Neutrophil (primary cell): ENCODE results near the gene PHACTR4.

Experiments
- H3K27ac ChIP-seq: fragments of 200-600 bp; sonication (generic); 2 replicates; pipeline ENCODE4 v1.5.1; 2016; ENCODE audit warnings: mild to moderate bottlenecking, moderate library complexity
- H3K27me3 ChIP-seq: fragments of 200-600 bp; sonication (generic); 2 replicates; pipeline ENCODE4 v1.6.0; 2016; ENCODE audit warnings: mild to moderate bottlenecking
- H3K36me3 ChIP-seq: fragments of 200-600 bp; sonication (generic); 2 replicates; pipeline ENCODE4 v1.5.1; 2017
- H3K4me1 ChIP-seq, 2 experiments: fragments of 200-600 bp in 1 of 2; sonication (generic) in 1 of 2; 1 replicate in 1 of 2; 2 replicates in 1 of 2; pipeline versions ENCODE4 v1.5.1 to v1.6.1; 2013 to 2016; ENCODE audit warnings: low read depth in 1 of 2, low read length in 1 of 2, mild to moderate bottlenecking in 1 of 2, moderate library complexity in 1 of 2; ENCODE audit not compliant: control insufficient read depth in 1 of 2, insufficient read depth in 1 of 2
- H3K4me3 ChIP-seq, 2 experiments: fragments of 200-600 bp in 1 of 2; sonication (generic) in 1 of 2; 1 replicate in 1 of 2; 2 replicates in 1 of 2; pipeline ENCODE4 v1.5.1; 2013 to 2016; ENCODE audit warnings: low read depth in 1 of 2, low read length in 1 of 2, mild to moderate bottlenecking in 1 of 2, moderate library complexity in 1 of 2
- H3K9me3 ChIP-seq: fragments of 200-600 bp; sonication (generic); 2 replicates; pipeline ENCODE4 v1.5.1; 2016
- CTCF ChIP-seq: fragments of 200-600 bp; sonication (generic); IDR thresholded peaks from 2 replicates; pipeline ENCODE4 v1.5.1; 2016; ENCODE audit warnings: antibody characterized with exemption

PHACTR4 gene

DNA sequence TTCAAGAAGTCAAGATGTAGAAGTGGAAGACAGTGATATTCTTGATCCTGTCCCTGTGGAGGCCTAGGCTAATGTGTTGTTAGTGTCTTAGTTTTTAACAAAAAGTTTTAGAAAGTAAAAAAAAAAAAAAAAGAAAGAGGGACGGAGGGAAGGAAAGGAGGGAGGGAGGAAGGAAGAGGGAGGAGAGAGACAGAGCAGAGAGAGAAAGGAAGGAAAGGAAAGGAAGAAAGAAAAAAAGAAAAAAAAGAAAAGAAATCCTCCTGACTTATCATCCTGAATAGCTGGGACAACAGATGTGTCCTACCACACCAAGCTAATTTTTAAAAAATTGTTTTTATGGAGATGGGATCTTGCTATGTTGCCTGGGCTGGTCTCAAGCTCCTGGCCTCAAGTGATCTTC, 24.6 kb downstream of the PHACTR4 start:
- Histone ChIP-seq H3K4me3 (no peak overlapping the region), H3K27me3 (no peaks in the 10 kb centered on the region), H3K9me3 (no peaks in the 10 kb centered on the region), H3K27ac (no peak overlapping the region), H3K36me3 (peaks cover 8% of the 10 kb centered on the region), H3K4me1 (no peaks in the 10 kb centered on the region)
- no peak for TF ChIP-seq CTCF

DNA sequence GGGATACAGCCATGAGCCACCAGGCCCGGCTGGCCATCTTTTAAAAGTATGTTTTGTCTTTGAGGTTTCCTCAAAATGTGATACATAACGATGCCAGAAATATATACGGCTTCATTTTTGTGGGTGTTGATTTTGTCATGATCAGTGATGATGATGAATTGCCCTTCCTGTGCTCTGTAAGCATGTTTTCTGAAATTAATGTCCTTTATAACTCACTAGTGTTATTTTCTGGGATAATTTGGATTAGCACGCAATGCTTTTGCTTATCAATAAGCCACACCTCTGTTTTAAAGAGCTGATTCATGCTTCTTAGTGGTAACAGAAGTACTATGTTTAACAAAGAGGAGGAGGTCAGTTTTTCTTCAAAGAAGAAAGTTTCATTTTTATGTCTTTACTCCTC, 25.6 kb downstream of the PHACTR4 start:
- no peak for TF ChIP-seq CTCF
- no peaks in the 10 kb centered on the region for H3K9me3 ChIP-seq
- peaks cover 8% of the 10 kb centered on the region for H3K36me3 ChIP-seq
- H3K4me3 ChIP-seq = no peak overlapping the region
- H3K4me1 ChIP-seq = no peaks in the 10 kb centered on the region
- H3K27me3 ChIP-seq = no peaks in the 10 kb centered on the region
- H3K27ac ChIP-seq = no peak overlapping the region

DNA sequence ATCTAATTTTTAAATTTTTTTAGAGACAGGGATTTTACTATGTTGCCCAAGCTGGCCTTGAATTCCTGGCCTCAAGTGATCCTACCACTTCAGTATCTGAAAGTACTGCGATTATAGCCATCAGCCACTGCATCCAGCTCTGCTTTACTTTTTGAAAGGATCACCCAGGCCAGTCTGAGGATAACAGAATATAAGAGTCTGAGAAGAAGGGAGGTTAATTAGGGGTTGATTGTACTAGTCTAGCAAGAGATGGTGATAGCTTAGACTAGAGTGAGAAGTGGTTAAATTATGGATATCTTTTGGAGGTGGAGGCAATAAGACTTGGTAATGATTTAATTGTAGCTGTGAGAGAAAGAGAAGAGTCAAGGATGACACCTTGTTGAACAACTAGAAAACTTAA, 32.2 kb downstream of the PHACTR4 start:
- TF ChIP-seq CTCF = no peak
- Histone ChIP-seq H3K4me3 (no peak overlapping the region), H3K9me3 (no peaks in the 10 kb centered on the region), H3K4me1 (no peaks in the 10 kb centered on the region), H3K27me3 (no peaks in the 10 kb centered on the region), H3K36me3 (peaks cover 8% of the 10 kb centered on the region), H3K27ac (no peak overlapping the region)

GRCh38 chr1:28409090-28409489, 39.5 kb downstream of the PHACTR4 start:
- Histone ChIP-seq H3K36me3 (no peaks in the 10 kb centered on the region), H3K4me1 (no peaks in the 10 kb centered on the region), H3K27me3 (no peaks in the 10 kb centered on the region), H3K9me3 (no peaks in the 10 kb centered on the region), H3K4me3 (no peak overlapping the region), H3K27ac (no peak overlapping the region)
- TF ChIP-seq CTCF = no peak

GRCh38 chr1:28411656-28412055, 42.1 kb downstream of the PHACTR4 start:
- H3K27me3 ChIP-seq = no peaks in the 10 kb centered on the region
- no peaks in the 10 kb centered on the region for H3K9me3 ChIP-seq
- H3K36me3 ChIP-seq = no peaks in the 10 kb centered on the region
- no peak overlapping the region for H3K27ac ChIP-seq
- no peak overlapping the region for H3K4me3 ChIP-seq
- H3K4me1 ChIP-seq = no peaks in the 10 kb centered on the region
- TF ChIP-seq CTCF = no peak

DNA sequence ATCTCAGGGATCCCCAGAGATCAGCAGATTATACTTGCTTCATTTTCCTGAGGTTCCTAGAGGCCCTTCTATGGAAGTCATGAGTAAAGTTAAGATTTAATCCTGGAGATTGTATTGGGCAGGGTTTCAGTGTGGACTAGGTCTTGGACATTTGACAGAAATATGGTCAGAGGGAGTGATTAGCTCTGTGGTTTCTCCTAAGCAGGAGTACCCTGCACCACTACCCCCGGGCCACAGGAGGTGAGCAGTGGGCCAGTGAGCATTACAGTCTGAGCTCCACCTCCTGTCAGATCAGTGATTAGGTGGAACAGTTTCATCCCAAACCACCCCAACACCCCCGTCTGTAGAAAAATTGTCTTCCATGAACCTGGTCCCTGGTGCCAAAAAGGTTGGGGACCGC, 43.2 kb downstream of the PHACTR4 start:
- TF ChIP-seq CTCF = no peak
- Histone ChIP-seq H3K27ac (no peak overlapping the region), H3K4me1 (no peaks in the 10 kb centered on the region), H3K27me3 (no peaks in the 10 kb centered on the region), H3K9me3 (no peaks in the 10 kb centered on the region), H3K36me3 (no peaks in the 10 kb centered on the region), H3K4me3 (no peak overlapping the region)
